GM10248 (cell line): ENCODE results near the gene HGS.

ENCODE experiments used
- CTCF ChIA-PET: fragments of 300-600 bp; sonication (Branson Sonifier 250); formaldehyde crosslinking; extraction: SDS; loops from one replicate; lab custom pipeline; 2021; ENCODE audit warnings: antibody characterized with exemption; lab: Yijun Ruan, JAX
- POLR2A ChIA-PET: fragments of 350-650 bp; sonication (Branson Sonifier 250); formaldehyde crosslinking; extraction: SDS; loops from one replicate; lab custom pipeline; 2020; ENCODE audit warnings: antibody characterized with exemption; lab: Yijun Ruan, JAX
- DNase-seq: peaks from one replicate; pipeline ENCODE4 v3.0.0; 2012; ENCODE audit errors: extremely low spot score
- TF ChIP-seq, protein P1 (sequence below): IDR thresholded peaks from 2 replicates; pipeline ENCODE4 v1.5.1; 2012; ENCODE audit warnings: mild to moderate bottlenecking, low read depth; ENCODE audit errors: extremely low read depth, missing control alignments, control extremely low read depth

Gene HGS

GRCh38 chr17:81694810-81695209 lies 11.0 kb downstream of the HGS start:
- DNase-seq: no peak
- TF ChIP-seq, protein P1, sequence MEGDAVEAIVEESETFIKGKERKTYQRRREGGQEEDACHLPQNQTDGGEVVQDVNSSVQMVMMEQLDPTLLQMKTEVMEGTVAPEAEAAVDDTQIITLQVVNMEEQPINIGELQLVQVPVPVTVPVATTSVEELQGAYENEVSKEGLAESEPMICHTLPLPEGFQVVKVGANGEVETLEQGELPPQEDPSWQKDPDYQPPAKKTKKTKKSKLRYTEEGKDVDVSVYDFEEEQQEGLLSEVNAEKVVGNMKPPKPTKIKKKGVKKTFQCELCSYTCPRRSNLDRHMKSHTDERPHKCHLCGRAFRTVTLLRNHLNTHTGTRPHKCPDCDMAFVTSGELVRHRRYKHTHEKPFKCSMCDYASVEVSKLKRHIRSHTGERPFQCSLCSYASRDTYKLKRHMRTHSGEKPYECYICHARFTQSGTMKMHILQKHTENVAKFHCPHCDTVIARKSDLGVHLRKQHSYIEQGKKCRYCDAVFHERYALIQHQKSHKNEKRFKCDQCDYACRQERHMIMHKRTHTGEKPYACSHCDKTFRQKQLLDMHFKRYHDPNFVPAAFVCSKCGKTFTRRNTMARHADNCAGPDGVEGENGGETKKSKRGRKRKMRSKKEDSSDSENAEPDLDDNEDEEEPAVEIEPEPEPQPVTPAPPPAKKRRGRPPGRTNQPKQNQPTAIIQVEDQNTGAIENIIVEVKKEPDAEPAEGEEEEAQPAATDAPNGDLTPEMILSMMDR: no peak
- ChIA-PET POLR2A (no interaction called here), CTCF (no interaction called here)

- TF ChIP-seq, protein P1: no peak
- DNase-seq: no peak
- CTCF ChIA-PET: no interaction called here
- POLR2A ChIA-PET: no interaction called here
Observed at GRCh38 chr17:81695211-81695610, 11.4 kb downstream of the HGS start.

DNA sequence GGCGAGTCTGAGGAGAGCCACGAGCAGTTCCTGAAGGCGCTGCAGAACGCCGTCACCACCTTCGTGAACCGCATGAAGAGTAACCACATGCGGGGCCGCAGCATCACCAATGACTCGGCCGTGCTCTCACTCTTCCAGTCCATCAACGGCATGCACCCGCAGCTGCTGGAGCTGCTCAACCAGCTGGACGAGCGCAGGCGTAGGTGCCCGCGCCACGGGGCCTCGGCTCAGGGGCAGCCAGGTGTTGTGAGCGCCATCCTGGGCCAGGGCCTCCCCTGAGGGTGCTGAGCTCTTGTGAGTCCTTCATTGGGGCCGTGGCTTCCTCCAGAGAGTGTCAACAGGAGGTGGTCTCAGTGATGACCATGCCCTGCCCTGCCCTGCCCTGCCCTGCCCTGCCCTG lies 12.0 kb downstream of the HGS start:
- ChIA-PET POLR2A (no interaction called here), CTCF (no interaction called here)
- no peak for DNase-seq
- TF ChIP-seq, protein P1: no peak

- ChIA-PET POLR2A (no interaction called here), CTCF (no interaction called here)
- DNase-seq: no peak
- TF ChIP-seq, protein P1: no peak
Observed at GRCh38 chr17:81696218-81696941, 12.6 kb downstream of the HGS start.

- TF ChIP-seq, protein P1: no peak
- POLR2A ChIA-PET: no interaction called here
- CTCF ChIA-PET: no interaction called here
Observed at GRCh38 chr17:81697261-81698044, 13.6 kb downstream of the HGS start.

GRCh38 chr17:81700353-81701287 lies 16.8 kb downstream of the HGS start:
- TF ChIP-seq, protein P1: no peak
- ChIA-PET CTCF (interaction anchor here (1.2 to 2.8 kb wide), 4 partner anchors 10 to 182 kb away, joined by 3 to 12 read pairs (median 3); partner anchors contain the start of genes ARL16 and HGS), POLR2A (interaction anchor here (0.6 to 1.0 kb wide), 2 partner anchors 18 to 28 kb away, joined by 3 read pairs; no protein-coding TSS in a partner anchor)
- no peak for DNase-seq

More at GRCh38 chr17:81697261-81698044, 13.6 kb downstream of the HGS start:
- DNase-seq: no peak
